MM.1S (cell line): ENCODE data around the gene CEP164.

Experiments used
- CTCF ChIP-seq: fragments of 300-600 bp; sonication (generic); IDR thresholded peaks from 2 replicates; pipeline ENCODE4 v1.5.1; 2016; ENCODE audit warnings: antibody characterized with exemption, low read length, mixed read lengths
- EZH2 ChIP-seq: fragments of 300-600 bp; sonication (generic); optimal IDR thresholded peaks from 2 replicates; pipeline ENCODE3; 2017; ENCODE audit warnings: low read depth, mild to moderate bottlenecking, antibody characterized with exemption, low read length, mixed read lengths
- EZH2phosphoT487 ChIP-seq: fragments of 300-600 bp; sonication (generic); IDR thresholded peaks from 2 replicates; pipeline ENCODE4 v1.6.1; 2018; ENCODE audit warnings: antibody characterized with exemption, low read length

DNA sequence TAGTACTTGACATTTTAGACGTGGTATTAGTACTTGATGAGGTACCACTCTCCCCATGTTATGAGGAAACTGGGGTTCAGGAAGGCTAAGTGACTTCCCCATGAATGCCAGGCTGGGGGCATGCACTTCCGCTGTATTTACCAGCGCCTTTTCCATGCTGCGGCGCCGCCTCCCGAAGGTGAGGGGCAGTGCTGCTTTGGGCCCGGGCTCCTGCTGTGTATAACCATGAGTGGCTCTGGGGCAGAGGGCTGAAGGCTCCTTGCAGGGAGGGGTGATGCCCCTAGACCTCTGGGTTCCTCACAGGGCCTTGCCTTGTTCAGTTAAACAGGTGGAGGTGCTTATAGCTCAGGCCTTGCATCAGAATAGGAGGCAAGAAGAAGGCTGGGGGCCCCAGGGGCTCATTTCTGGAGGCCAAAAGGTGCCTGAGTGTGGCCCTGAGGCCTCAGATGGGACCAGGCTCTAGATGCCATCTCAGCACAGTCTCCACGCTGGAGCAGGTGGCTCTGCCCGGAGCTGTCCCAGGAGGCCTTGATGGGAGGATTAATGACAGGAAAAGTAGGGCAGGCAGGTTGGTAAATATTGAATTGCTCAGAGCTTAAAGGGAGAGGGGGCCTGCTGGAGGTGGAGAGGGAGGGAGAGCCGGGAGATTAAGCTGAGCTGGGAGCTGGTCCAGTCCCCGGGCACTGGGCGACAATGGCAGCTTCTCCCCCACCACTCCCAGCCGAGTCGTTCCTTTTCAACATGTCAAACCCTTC lies 129.6 kb downstream of the CEP164 start:
- TF ChIP-seq CTCF = no peak
- no peak for TF ChIP-seq EZH2
- no peak for TF ChIP-seq EZH2phosphoT487
